ENCODE results near the gene SAMD4B.
A peak's percentile ranks its signal among the peaks of the same experiment; 100 is the strongest.
"Not testable (repeated sequence)": the region's sequence is repeated elsewhere in the genome, so short reads cannot be mapped to it uniquely, and the experiment has no call there.

Gene SAMD4B

GRCh38 chr19:39334444-39334976 lies 7.7 kb upstream of the SAMD4B start:
- DNase-seq (ENCODE audit: low spot score), result no peak

GRCh38 chr19:39335168-39335548 lies 7.1 kb upstream of the SAMD4B start:
- no peak for DNase-seq (ENCODE audit: low spot score)

GRCh38 chr19:39336483-39336882 lies 5.7 kb upstream of the SAMD4B start:
- DNase-seq (ENCODE audit: low spot score), result no peak

- DNase-seq (ENCODE audit: low spot score), result no peak
Measured at GRCh38 chr19:39339674-39340073, 2.5 kb upstream of the SAMD4B start.

GRCh38 chr19:39340156-39340555 lies 2.1 kb upstream of the SAMD4B start:
- DNase-seq (ENCODE audit: low spot score), result not testable (repeated sequence)

GRCh38 chr19:39341129-39341718 lies 997 bp upstream of the SAMD4B start:
- no peak for DNase-seq (ENCODE audit: low spot score)

- no peak for DNase-seq (ENCODE audit: low spot score)
Measured at GRCh38 chr19:39342647-39343305, 555 bp downstream of the SAMD4B start.

GRCh38 chr19:39345956-39346355 lies 3.7 kb downstream of the SAMD4B start:
- DNase-seq (ENCODE audit: low spot score), result no peak

GRCh38 chr19:39347332-39348164 lies 5.3 kb downstream of the SAMD4B start:
- no peak for DNase-seq (ENCODE audit: low spot score)

GRCh38 chr19:39349326-39349725 lies 7.1 kb downstream of the SAMD4B start:
- DNase-seq (ENCODE audit: low spot score), result no peak

GRCh38 chr19:39350156-39350555 lies 7.9 kb downstream of the SAMD4B start:
- no peak for DNase-seq (ENCODE audit: low spot score)

- DNase-seq (ENCODE audit: low spot score), result peak; percentile 56
Measured at GRCh38 chr19:39351537-39352064, 9.4 kb downstream of the SAMD4B start.

GRCh38 chr19:39352381-39353255 lies 10.4 kb downstream of the SAMD4B start:
- DNase-seq (ENCODE audit: low spot score), result peak; percentile 63

- no peak for DNase-seq (ENCODE audit: low spot score)
Measured at GRCh38 chr19:39355253-39355652, 13.0 kb downstream of the SAMD4B start.

GRCh38 chr19:39356073-39356472 lies 13.9 kb downstream of the SAMD4B start:
- no peak for DNase-seq (ENCODE audit: low spot score)

- no peak for DNase-seq (ENCODE audit: low spot score)
Measured at GRCh38 chr19:39356647-39357046, 14.4 kb downstream of the SAMD4B start.

GRCh38 chr19:39359026-39359425 lies 16.8 kb downstream of the SAMD4B start:
- no peak for DNase-seq (ENCODE audit: low spot score)

GRCh38 chr19:39360599-39360998 lies 18.4 kb downstream of the SAMD4B start:
- DNase-seq (ENCODE audit: low spot score), result no peak

GRCh38 chr19:39362682-39363657 lies 20.7 kb downstream of the SAMD4B start:
- peak; percentile 28 for DNase-seq (ENCODE audit: low spot score)

- DNase-seq (ENCODE audit: low spot score), result peak; percentile 48
Measured at GRCh38 chr19:39363901-39364457, 21.8 kb downstream of the SAMD4B start.
